NCI-H2196 treated with DMSO at 0.1 percent for 48 hours (cell line): ENCODE results near the gene COL8A1.

Experiments used
- DNase-seq: peaks from one replicate; lab custom pipeline; 2025; ENCODE audit not compliant: unreplicated experiment; lab: John Stamatoyannopoulos, UW

Gene COL8A1

GRCh38 chr3:99753268-99753975 lies 115.0 kb downstream of the COL8A1 start:
- peak; percentile 55 for DNase-seq

- no peak for DNase-seq
These were observed 117.4 kb downstream of the COL8A1 start for GRCh38 chr3:99755831-99756230.

- DNase-seq: no peak
These were observed 119.6 kb downstream of the COL8A1 start for GRCh38 chr3:99757966-99758365.

- DNase-seq: no peak
These were observed 120.2 kb downstream of the COL8A1 start for GRCh38 chr3:99758502-99759177.

GRCh38 chr3:99760031-99760430 lies 121.6 kb downstream of the COL8A1 start:
- DNase-seq: no peak

GRCh38 chr3:99760629-99761028 lies 122.2 kb downstream of the COL8A1 start:
- DNase-seq: no peak

GRCh38 chr3:99761415-99762165 lies 123.2 kb downstream of the COL8A1 start:
- DNase-seq: no peak

- no peak for DNase-seq
These were observed 124.5 kb downstream of the COL8A1 start for GRCh38 chr3:99762901-99763300.

GRCh38 chr3:99764377-99764776 lies 126.0 kb downstream of the COL8A1 start:
- DNase-seq: no peak

GRCh38 chr3:99765042-99765942 lies 126.9 kb downstream of the COL8A1 start:
- DNase-seq: no peak

- no peak for DNase-seq
These were observed 128.9 kb downstream of the COL8A1 start for GRCh38 chr3:99767291-99767690.

- no peak for DNase-seq
These were observed 129.7 kb downstream of the COL8A1 start for GRCh38 chr3:99768126-99768525.

GRCh38 chr3:99768808-99769501 lies 130.6 kb downstream of the COL8A1 start:
- no peak for DNase-seq

- DNase-seq: no peak
These were observed 133.8 kb downstream of the COL8A1 start for GRCh38 chr3:99772171-99772570.

- DNase-seq: no peak
These were observed 134.3 kb downstream of the COL8A1 start for GRCh38 chr3:99772671-99773070.

GRCh38 chr3:99774467-99774866 lies 136.1 kb downstream of the COL8A1 start:
- no peak for DNase-seq

GRCh38 chr3:99776516-99777209 lies 138.3 kb downstream of the COL8A1 start:
- DNase-seq: no peak

GRCh38 chr3:99777210-99777549 lies 138.8 kb downstream of the COL8A1 start:
- DNase-seq: no peak

- no peak for DNase-seq
These were observed 139.3 kb downstream of the COL8A1 start for GRCh38 chr3:99777708-99778107.

GRCh38 chr3:99780749-99781148 lies 142.4 kb downstream of the COL8A1 start:
- no peak for DNase-seq
